Esophagus muscularis mucosa (tissue), 4 donors: ENCODE measurements around the gene ZNF592. TPM values are rescaled to one million over a fixed set of nuclear protein-coding genes. Genes with fewer than 3 reads are reported as not detected.

Experiments used
- DNase-seq: peaks from one replicate; pipeline ENCODE4 v3.0.0-alpha.2; 2017; ENCODE audit errors: extremely low spot score
- H3K27ac ChIP-seq, 4 donors: fragments of 200-600 bp; sonication (generic); replicated peaks in 1 of 4; 1 replicate in 3 of 4; 2 replicates in 1 of 4; pipeline ENCODE4 v1.5.1; 2016 to 2019; ENCODE audit warnings: mild to moderate bottlenecking in 1 of 4
- H3K27me3 ChIP-seq, 4 donors: fragments of 200-600 bp; sonication (generic); one replicate each; pipeline versions ENCODE4 v1.5.1 to v1.6.0; 2016 to 2019
- H3K36me3 ChIP-seq, 4 donors: fragments of 200-600 bp; sonication (generic); one replicate each; pipeline ENCODE4 v1.5.1; 2016 to 2019
- H3K4me1 ChIP-seq, 4 donors: fragments of 200-600 bp; sonication (generic); one replicate each; pipeline ENCODE4 v1.5.1; 2016 to 2019
- H3K4me3 ChIP-seq, 4 donors: fragments of 200-600 bp; sonication (generic); 1 replicate in 2 of 4; 2 replicates in 2 of 4; pipeline ENCODE4 v1.5.1; 2016 to 2019; ENCODE audit warnings: mild to moderate bottlenecking in 4 of 4, moderate library complexity in 1 of 4
- H3K9me3 ChIP-seq, 4 donors: fragments of 200-600 bp; sonication (generic); 1 replicate in 3 of 4; 2 replicates in 1 of 4; pipeline ENCODE4 v1.5.1; 2016 to 2019
- EP300 ChIP-seq: sonication (generic); formaldehyde crosslinking; IDR thresholded peaks from one replicate; pipeline ENCODE4 v1.6.1; 2017; ENCODE audit warnings: antibody characterized with exemption
- POLR2A ChIP-seq: fragments of 450-650 bp; IDR thresholded peaks from one replicate; pipeline ENCODE4 v1.6.1; 2017; ENCODE audit warnings: antibody characterized with exemption, moderate library complexity, mild to moderate bottlenecking, low read depth
- POLR2AphosphoS5 ChIP-seq, 2 donors: sonication (generic); formaldehyde crosslinking; IDR thresholded peaks; one replicate each; pipeline ENCODE4 v1.6.1; 2017; ENCODE audit warnings: antibody characterized with exemption in 2 of 2
- WGBS: methylation state at CpG from one replicate; pipeline ENCODE4 v1.1.5; 2018; 5-methylcytosine and 5-hydroxymethylcytosine counted together
- intact Hi-C: fragments of 100-400 bp; cut with DNase I; formaldehyde crosslinking; loops from one replicate; pipeline ENCODE4 v1.15.1; 2023
- total RNA-seq, 4 donors: library from RNA; depleted of rRNA; stranded (reverse); fragments of >200 nt; gene quantifications; one replicate each; pipeline versions ENCODE4 v1.1.0 to v1.2.1, GENCODE V29; 2016
- TF ChIP-seq, protein P1 (sequence below), 3 experiments: fragments of 200-600 bp in 2 of 3; fragments of 450-650 bp in 1 of 3; sonication (generic) in 2 of 3; IDR thresholded peaks; one replicate each; pipeline ENCODE4 v1.5.1; 2017 to 2019; ENCODE audit warnings: antibody characterized with exemption in 3 of 3, mild to moderate bottlenecking in 2 of 3, moderate library complexity in 1 of 3

Gene ZNF592
- total RNA-seq, 4 donors from 2014 or later: 13.8 to 22.3 (median 20.2) TPM

- intact Hi-C loops: no loop called here
- Histone ChIP-seq H3K36me3 (peaks cover 0 to 55% (median 39%) of the 10 kb centered on the region in 4 donors), H3K4me1 (peaks cover 25 to 44% (median 31%) of the 10 kb centered on the region in 4 donors), H3K4me3 (no peak overlapping the region), H3K9me3 (no peaks in the 10 kb centered on the region), H3K27ac (no peak overlapping the region), H3K27me3 (no peaks in the 10 kb centered on the region)
- WGBS: 94% methylated on average over 4 of the region's 4 CpGs
- TF ChIP-seq EP300 (no peak), POLR2A (no peak), POLR2AphosphoS5 (IDR thresholded peaks at IDR 0.05) (no peak)
- TF ChIP-seq, protein P1, sequence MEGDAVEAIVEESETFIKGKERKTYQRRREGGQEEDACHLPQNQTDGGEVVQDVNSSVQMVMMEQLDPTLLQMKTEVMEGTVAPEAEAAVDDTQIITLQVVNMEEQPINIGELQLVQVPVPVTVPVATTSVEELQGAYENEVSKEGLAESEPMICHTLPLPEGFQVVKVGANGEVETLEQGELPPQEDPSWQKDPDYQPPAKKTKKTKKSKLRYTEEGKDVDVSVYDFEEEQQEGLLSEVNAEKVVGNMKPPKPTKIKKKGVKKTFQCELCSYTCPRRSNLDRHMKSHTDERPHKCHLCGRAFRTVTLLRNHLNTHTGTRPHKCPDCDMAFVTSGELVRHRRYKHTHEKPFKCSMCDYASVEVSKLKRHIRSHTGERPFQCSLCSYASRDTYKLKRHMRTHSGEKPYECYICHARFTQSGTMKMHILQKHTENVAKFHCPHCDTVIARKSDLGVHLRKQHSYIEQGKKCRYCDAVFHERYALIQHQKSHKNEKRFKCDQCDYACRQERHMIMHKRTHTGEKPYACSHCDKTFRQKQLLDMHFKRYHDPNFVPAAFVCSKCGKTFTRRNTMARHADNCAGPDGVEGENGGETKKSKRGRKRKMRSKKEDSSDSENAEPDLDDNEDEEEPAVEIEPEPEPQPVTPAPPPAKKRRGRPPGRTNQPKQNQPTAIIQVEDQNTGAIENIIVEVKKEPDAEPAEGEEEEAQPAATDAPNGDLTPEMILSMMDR (IDR thresholded peaks at IDR 0.05): no peak
- DNase-seq: no peak
Observed at GRCh38 chr15:84790676-84791075, 42.3 kb downstream of the ZNF592 start.

GRCh38 chr15:84791763-84792162, 43.4 kb downstream of the ZNF592 start:
- WGBS: 97% methylated on average over 2 of the region's 2 CpGs

GRCh38 chr15:84793431-84794161, 45.2 kb downstream of the ZNF592 start:
- H3K36me3 ChIP-seq: peaks cover 13 to 69% (median 57%) of the 10 kb centered on the region in 4 donors
- intact Hi-C loops: no loop called here
- 97% methylated on average over 7 of the region's 7 CpGs for WGBS

More at GRCh38 chr15:84791763-84792162, 43.4 kb downstream of the ZNF592 start:
- Histone ChIP-seq H3K27me3 (no peaks in the 10 kb centered on the region), H3K4me3 (no peak overlapping the region), H3K9me3 (no peaks in the 10 kb centered on the region), H3K36me3 (peaks cover 0 to 52% (median 39%) of the 10 kb centered on the region in 4 donors), H3K27ac (no peak overlapping the region), H3K4me1 (peaks cover 18 to 36% (median 23%) of the 10 kb centered on the region in 4 donors)
- DNase-seq: no peak
- intact Hi-C loops: no loop called here
- TF ChIP-seq POLR2A: no peak
- TF ChIP-seq EP300: no peak
- no peak for TF ChIP-seq POLR2AphosphoS5 (IDR thresholded peaks at IDR 0.05)
- TF ChIP-seq, protein P1 (IDR thresholded peaks at IDR 0.05): no peak

DNA sequence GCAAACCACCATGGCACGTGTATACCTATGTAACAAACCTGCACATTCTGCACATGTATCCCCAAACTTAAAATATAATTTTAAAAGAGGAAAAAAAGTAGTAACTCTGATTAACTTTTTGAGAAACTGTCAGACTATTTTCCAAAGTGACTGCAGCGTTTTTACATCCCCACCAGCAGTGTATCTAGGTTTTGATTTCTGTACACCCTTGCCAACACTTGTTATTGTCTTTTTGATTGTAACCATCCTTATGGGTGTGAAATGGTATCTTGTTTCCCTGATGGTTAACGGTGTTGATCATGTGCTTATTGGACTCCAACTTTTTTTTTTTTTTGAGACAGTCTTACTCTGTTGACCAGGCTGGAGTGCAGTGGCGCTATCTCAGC, 45.8 kb downstream of the ZNF592 start:
- no peak overlapping the region for H3K4me3 ChIP-seq
- 96% methylated on average over 4 of the region's 4 CpGs for WGBS
- H3K36me3 ChIP-seq: peaks cover 19 to 75% (median 62%) of the 10 kb centered on the region in 4 donors
- H3K27me3 ChIP-seq: no peaks in the 10 kb centered on the region
- H3K9me3 ChIP-seq: no peaks in the 10 kb centered on the region
- TF ChIP-seq EP300 (no peak), POLR2A (no peak), POLR2AphosphoS5 (IDR thresholded peaks at IDR 0.05) (no peak)
- TF ChIP-seq, protein P1 (IDR thresholded peaks at IDR 0.05): no peak
- no peak for DNase-seq
- no peak overlapping the region for H3K27ac ChIP-seq
- intact Hi-C loops: no loop called here
- peaks cover 0 to 18% (median 7%) of the 10 kb centered on the region in 4 donors for H3K4me1 ChIP-seq

More at GRCh38 chr15:84793431-84794161, 45.2 kb downstream of the ZNF592 start:
- peaks cover under 1 to 18% (median 7%) of the 10 kb centered on the region in 4 donors for H3K4me1 ChIP-seq
- no peak overlapping the region for H3K27ac ChIP-seq
- DNase-seq: no peak
- no peak overlapping the region for H3K4me3 ChIP-seq
- no peaks in the 10 kb centered on the region for H3K27me3 ChIP-seq
- no peak for TF ChIP-seq POLR2A
- no peak for TF ChIP-seq POLR2AphosphoS5 (IDR thresholded peaks at IDR 0.05)
- TF ChIP-seq, protein P1 (IDR thresholded peaks at IDR 0.05): no peak
- no peak for TF ChIP-seq EP300
- no peaks in the 10 kb centered on the region for H3K9me3 ChIP-seq
